ENCODE data around the gene PIAS1. TPM values are rescaled to one million over a fixed set of nuclear protein-coding genes. Genes with fewer than 3 reads are reported as not detected.

The PIAS1 gene
- total RNA-seq, 6 donors from 2014 or later = 44.7 to 114 (median 64.3) TPM

- H3K4me3 ChIP-seq = no peak overlapping the region
- H3K27me3 ChIP-seq = no peaks in the 10 kb centered on the region
- no peak for TF ChIP-seq EP300 (IDR thresholded peaks at IDR 0.05)
- TF ChIP-seq POLR2A (IDR thresholded peaks at IDR 0.05) = no peak
- TF ChIP-seq CTCF (IDR thresholded peaks at IDR 0.05) = no peak
- no peak for TF ChIP-seq POLR2AphosphoS5 (IDR thresholded peaks at IDR 0.05)
- H3K9me3 ChIP-seq = no peaks in the 10 kb centered on the region
- H3K27ac ChIP-seq = no peak overlapping the region
- peaks cover 20 to 64% (median 41%) of the 10 kb centered on the region in 4 donors for H3K4me1 ChIP-seq
- DNase-seq = no peak
- 80 to 84% methylated on average over 5 of the region's 5 CpGs for WGBS, 2 donors
- peaks cover 0 to 7% (median 3%) of the 10 kb centered on the region in 4 donors for H3K36me3 ChIP-seq
- ATAC-seq (ENCODE audit: low FRiP score in 2 of 2) = no peak
Measured at GRCh38 chr15:68061602-68062001, 7.5 kb downstream of the PIAS1 start.

DNA sequence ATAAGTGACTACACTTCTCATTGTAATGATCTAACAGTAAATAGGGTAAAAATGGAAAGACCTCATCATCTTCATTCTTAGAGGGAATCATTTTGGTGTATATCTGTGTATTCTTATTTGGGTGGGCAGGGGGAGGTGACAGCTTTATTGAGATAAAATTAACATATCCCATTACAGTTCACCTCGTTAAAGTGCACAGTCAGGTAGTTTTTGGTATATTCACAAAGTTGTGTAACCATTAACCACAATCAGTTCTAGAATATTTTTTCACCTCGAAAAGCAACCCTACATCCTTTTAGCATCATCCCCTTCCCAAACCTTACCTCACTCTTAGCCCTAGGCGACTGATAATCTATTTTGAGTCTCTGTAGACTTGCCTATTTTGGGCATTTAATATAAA, 8.1 kb downstream of the PIAS1 start:
- Histone ChIP-seq H3K4me3 (no peak overlapping the region), H3K27ac (no peak overlapping the region), H3K27me3 (no peaks in the 10 kb centered on the region), H3K9me3 (no peaks in the 10 kb centered on the region), H3K36me3 (peaks cover 0 to 8% (median 3%) of the 10 kb centered on the region in 4 donors), H3K4me1 (peaks cover 14 to 58% (median 38%) of the 10 kb centered on the region in 4 donors)
- ATAC-seq (ENCODE audit: low FRiP score in 2 of 2) (no peak), DNase-seq (no peak)
- TF ChIP-seq POLR2A (IDR thresholded peaks at IDR 0.05) (no peak), EP300 (IDR thresholded peaks at IDR 0.05) (no peak), CTCF (IDR thresholded peaks at IDR 0.05) (no peak), POLR2AphosphoS5 (IDR thresholded peaks at IDR 0.05) (no peak)
- WGBS, 2 donors = 41 to 70% methylated on average over 3 of the region's 3 CpGs

GRCh38 chr15:68062946-68063465, 8.9 kb downstream of the PIAS1 start:
- no peaks in the 10 kb centered on the region for H3K9me3 ChIP-seq
- H3K4me3 ChIP-seq = no peak overlapping the region
- TF ChIP-seq POLR2AphosphoS5 (IDR thresholded peaks at IDR 0.05) (no peak), CTCF (IDR thresholded peaks at IDR 0.05) (no peak), EP300 (IDR thresholded peaks at IDR 0.05) (no peak), POLR2A (IDR thresholded peaks at IDR 0.05) (no peak)
- peaks cover 0 to 8% (median 3%) of the 10 kb centered on the region in 4 donors for H3K36me3 ChIP-seq
- ATAC-seq (ENCODE audit: low FRiP score in 2 of 2) (no peak), DNase-seq (no peak)
- no peak overlapping the region for H3K27ac ChIP-seq
- H3K4me1 ChIP-seq = peaks cover 8 to 50% (median 32%) of the 10 kb centered on the region in 4 donors
- no peaks in the 10 kb centered on the region for H3K27me3 ChIP-seq

DNA sequence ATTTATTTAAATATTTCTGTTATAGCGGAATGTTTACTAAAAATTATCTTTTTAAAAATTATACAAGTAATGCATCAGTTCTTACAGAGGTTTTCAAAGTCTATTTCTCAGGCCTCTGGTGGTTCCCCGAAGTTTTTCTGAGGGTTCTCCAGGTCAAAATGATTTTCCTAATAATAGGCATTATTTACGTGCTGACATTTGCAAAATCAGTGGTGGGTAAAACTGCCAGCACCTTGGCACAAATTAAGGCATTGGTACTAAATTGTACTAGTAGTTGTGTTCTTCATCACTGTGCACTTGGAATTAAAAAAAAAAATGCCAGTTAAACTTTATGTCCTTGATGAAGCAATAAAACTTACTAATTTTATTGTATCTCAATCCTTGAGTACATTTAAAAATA, 9.5 kb downstream of the PIAS1 start:
- Histone ChIP-seq H3K9me3 (no peaks in the 10 kb centered on the region), H3K27me3 (no peaks in the 10 kb centered on the region), H3K4me3 (no peak overlapping the region), H3K4me1 (peaks cover 8 to 44% (median 26%) of the 10 kb centered on the region in 4 donors), H3K36me3 (peaks cover 0 to 8% (median 3%) of the 10 kb centered on the region in 4 donors), H3K27ac (no peak overlapping the region)
- DNase-seq (no peak), ATAC-seq (ENCODE audit: low FRiP score in 2 of 2) (no peak)
- TF ChIP-seq POLR2A (IDR thresholded peaks at IDR 0.05) (no peak), CTCF (IDR thresholded peaks at IDR 0.05) (no peak), POLR2AphosphoS5 (IDR thresholded peaks at IDR 0.05) (no peak), EP300 (IDR thresholded peaks at IDR 0.05) (no peak)
- 95 to 96% methylated on average over 3 of the region's 3 CpGs for WGBS, 2 donors
